ENCODE measurements around the gene ZBED4.

ZBED4 gene

DNA sequence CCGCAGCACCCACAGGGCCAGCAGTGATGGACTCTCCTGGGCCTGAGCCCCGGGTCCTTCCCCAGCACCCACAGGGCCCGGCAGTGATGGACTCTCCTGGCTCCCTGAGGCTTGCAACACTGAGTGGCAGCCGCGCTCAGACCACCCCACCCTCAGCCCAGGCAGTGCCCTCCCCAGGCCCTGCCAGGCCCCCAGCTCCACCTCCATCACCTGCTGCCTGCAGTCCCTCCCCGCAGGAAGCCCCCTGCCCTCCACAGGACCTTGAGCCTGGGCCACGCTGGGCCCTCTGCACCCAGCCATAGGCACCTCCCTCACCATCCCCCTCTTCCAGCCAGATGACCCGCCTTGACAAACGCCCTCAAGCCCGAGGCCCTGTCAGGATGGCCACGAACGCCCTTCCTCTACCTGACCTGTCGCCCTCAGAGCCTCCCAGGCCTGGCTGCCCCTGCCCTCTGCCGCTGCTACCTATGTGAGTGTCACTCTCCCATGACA is 53.2 kb downstream of the ZBED4 start:
- DNase-seq: no peak

DNA sequence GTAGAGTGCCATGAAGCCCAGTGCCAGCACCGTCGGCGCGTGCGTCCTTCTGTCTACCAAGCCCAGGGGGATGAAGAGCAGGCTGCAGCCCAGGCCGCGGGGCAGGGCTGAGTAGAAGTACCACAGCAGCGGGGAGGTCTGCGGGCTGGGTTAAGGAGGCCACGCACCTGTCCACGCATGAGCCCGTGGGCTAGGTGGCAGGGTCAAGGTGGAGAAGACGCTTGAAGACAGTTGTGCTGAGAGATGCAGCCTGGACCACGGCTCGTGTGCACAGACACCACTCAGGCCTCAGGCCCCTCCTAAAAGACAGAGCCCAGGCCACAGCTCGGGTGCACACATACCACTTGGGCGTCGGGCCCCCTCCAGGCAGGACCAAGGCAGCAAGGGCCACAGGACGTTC is 54.2 kb downstream of the ZBED4 start:
- DNase-seq: no peak

DNA sequence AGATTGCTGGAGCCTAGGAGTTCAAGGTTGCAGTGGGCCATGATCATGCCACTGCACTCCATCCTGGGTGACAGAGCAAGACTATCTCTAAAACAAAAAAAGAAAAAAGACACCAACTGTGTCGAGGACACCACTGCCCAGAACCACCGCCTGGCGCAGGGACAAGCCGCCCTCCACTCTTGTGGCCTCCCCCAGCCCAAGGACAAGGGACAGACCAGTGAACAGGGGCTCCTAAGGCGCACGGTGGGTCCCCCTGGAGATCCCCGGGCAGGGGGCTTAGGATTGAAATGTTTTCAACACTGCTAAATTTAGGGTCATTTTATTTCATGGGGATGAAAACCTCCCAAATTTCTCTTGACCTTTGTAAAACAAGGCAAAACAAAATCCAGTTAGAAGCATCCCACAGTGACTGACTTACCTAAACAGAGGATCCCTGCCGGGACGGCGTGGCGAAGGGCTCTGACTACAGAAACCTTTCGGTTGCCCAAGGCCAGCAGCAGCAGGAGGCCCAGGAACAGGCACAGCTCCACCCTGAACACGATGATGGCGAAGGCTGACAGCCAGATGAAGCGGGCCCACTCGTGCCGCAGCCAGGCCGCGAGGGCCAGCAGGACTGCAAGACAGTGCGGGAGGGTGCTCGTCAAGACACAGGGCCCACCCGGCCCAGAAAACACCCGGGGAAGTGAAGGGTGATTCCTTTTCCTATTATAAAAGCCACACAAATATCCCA is 56.0 kb downstream of the ZBED4 start:
- no peak for DNase-seq

DNA sequence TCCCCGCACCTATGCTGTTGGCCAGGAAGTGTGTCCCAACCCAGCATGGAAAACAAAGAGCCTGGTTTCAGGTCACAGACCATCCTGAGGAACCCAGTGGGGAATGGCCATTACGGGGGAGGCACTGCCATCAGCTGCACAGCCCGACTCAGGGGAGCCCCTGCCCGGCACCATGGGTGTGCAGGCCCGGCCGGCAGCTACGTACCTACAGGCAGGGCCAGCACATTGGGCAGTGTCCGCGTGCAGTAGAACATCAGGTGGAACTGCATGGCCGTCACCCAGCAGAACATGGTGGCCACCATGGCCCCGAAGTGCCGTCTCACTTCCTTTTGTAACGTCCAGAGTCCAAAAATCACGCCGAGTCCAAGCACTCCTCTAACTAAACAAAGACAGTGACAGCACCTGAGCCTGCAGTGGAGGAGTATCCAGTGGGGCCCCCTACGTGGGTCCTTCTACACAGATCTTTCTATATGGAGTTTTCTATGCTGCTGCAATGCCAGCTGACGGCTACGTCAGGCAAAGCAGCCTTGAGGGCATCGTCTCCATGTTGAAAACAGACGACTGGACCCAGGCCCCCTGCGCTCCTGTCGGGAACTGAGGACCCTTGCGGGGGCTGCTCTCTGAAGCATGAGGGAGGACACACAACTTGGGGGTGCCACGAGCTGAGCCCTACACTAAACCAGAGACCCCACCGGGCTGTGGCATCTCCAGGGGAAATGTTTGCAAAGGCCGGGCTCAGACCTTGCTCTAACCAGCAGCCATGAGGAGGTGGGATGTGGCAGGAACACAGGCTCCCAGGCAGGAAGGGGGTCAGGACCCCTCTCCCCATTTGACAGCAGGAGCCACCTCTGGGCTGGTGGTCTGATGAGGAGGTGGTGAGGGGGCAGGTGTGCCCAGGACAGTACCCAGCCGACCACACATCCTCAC is 56.8 kb downstream of the ZBED4 start:
- no peak for DNase-seq

DNA sequence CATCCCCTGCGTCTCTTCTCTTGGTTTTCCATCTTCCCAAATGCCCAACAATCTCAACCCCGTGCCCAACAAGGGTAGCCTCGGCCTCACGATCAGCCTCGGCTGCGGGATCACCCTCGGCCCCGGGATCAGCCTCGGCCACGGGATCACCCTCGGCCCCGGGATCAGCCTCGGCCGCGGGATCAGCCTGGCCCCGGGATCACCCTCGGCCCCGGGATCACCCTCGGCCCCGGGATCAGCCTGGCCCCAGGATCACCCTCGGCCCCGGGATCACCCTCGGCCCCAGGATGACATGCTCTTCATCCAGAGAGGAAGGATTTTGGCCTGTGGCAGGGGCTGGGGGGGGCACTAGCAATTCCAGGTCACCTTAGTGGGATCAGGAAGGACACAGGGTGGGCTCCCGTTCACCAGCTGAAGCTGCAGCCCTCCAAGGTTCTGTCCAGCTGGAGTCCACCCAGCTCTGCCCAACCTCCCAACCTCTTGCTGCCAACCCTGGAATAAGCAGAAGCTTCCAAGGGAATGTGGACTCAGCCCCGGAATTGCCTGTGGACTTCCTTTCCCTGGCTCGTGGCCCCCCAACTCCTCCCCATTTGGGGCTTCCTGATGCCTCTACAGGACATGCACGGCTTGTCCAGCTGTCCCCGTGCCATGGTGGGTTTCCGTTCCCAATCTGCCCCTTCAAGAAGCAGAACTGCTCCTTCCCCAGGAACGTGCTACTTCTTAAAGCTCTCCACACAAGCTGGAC is 58.4 kb downstream of the ZBED4 start:
- no peak for DNase-seq

DNA sequence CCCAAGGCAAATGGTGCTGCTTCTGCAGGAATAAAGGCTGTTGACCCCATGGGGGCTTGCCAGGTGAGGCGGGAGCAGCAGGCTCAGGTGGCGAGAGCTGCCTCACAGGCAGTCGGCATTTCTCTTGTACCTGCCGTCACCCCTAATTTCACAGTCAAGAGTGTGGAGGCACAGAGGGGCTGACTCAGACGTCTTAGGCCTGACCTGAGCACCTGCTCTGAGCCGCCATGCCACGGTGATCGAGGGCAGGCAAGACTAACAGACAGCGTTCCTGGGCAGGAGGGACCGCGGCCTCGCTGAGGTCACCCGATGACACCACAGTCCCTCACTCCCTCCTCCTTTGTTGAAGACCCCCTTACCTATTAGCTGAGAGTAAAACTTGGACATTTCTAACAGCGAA is 59.4 kb downstream of the ZBED4 start:
- no peak for DNase-seq

DNA sequence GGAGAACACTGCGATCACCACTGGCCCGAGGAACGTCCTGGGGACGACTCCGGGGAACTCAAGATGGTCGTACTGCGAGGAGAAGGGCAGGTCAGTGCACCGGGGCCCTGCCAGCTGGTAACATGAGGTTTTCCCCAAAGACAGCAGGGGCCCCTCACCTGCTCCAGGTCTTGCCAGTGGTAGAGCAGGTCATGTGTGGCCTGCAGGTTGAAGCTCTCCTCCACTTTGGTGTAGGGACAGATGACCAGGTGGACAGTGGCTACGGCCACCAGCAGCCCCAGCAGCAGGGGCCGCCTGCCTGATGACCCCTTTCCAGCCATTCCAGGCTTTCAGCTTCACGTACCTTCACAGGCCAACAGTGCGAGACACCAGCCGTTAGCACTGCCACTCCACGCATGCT is 59.8 kb downstream of the ZBED4 start:
- DNase-seq: no peak

DNA sequence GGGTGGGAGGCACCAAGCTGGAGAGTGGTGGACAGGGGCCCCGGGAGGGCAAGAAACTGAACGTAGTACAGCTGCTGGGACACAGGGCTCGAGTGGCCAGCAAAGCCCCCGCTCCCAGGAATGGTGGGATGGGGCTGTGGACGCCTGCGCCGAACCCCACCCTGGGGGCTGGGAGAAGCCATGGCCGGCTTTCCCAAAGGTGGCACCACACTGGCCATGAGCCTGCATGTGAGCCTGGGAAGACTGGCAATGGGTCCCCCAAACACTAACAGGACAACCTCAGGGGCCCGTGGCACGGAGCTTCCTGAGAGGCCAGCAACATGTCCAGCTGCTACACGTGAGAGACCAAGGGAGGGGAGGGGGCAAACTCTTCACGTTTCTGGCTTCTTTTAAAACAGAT is 60.6 kb downstream of the ZBED4 start:
- no peak for DNase-seq

DNA sequence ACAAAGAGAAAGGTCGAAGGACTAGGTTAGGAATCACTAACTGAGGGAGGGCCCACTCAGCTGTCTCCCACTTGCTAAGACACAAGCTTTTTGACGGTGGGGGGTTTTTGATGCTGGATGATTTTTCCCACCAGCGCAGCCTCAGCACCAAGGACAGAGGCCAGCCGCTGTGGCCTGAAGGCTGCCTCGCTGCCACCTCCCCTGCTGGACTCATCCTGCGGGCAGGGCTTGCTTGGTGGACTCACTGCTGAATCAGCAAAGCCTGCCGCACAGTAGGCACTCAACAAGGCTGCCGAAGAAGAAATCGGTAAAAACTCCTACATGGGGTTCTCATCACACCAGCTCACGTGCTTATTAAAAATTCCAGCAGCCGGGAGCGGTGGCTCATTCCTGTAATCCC is 62.0 kb downstream of the ZBED4 start:
- DNase-seq: no peak

DNA sequence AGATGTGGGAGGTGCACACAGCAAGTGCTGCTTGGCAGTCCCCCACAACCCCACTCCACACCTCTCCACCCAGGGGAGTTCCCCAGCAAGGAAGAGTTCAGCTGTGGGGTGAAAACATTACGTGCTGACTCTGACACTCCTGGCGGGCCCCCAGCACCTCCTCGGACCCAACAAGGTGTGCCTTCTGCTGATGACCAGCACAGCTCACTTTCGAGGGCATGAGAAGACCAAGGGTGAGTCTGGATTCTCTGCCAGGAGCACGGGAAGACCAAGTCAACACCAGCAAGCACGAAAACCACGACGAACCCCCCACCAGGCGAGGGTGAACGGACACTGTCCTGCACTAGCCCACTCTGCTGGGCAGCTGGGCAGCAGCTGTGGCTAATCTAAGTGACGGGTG is 63.2 kb downstream of the ZBED4 start:
- DNase-seq: no peak

DNA sequence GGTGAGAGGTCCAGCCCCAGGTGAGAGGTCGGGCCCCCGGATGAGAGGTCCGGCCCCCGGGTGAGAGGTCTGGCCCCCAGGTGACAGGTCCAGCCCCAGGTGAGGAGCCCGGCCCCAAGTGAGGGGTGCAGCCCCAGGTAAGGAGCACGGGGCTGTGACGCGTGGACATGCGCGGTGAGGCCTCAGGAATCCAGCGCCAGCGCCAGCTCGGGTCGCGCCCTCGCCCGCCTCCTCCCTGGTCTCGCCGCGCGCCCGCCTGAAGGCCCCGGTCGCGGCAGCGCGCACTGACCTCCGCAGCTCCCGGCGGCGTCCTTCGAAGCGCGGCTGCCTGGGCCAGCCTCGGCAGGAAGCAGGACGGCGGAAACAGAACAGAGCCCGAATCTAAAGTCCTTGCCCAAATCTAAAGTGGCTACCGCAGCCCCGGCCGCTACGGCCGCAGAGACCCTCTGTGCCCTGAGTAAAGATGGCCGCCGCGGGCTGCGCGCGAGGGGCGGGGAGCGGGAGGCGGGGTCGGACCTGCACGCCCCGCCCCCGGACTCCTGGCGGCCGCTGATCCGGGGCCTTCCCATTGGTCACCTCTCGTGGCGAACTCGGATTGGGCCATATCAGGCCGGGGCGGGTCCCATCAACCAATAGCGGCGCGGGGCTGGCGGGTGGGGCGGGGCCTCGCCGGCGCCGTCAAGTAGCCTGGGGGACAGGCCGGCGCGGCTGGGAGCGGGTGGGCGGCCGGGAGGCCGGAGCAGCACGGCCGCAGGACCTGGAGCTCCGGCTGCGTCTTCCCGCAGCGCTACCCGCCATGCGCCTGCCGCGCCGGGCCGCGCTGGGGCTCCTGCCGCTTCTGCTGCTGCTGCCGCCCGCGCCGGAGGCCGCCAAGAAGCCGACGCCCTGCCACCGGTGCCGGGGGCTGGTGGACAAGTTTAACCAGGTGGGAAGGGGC is 64.6 kb downstream of the ZBED4 start, which contains the start of the genes ALG12 and CRELD2:
Gene ALG12 (minus strand): TSS at position 465 of the 937 bp plus-strand sequence. CDS start 4,673 bp downstream, outside the sequence.
Gene CRELD2 (plus strand): TSS at position 661 of the 937 bp plus-strand sequence. CDS start 136 bp downstream, at position 797.
- peak; percentile 96 to 99 for DNase-seq

DNA sequence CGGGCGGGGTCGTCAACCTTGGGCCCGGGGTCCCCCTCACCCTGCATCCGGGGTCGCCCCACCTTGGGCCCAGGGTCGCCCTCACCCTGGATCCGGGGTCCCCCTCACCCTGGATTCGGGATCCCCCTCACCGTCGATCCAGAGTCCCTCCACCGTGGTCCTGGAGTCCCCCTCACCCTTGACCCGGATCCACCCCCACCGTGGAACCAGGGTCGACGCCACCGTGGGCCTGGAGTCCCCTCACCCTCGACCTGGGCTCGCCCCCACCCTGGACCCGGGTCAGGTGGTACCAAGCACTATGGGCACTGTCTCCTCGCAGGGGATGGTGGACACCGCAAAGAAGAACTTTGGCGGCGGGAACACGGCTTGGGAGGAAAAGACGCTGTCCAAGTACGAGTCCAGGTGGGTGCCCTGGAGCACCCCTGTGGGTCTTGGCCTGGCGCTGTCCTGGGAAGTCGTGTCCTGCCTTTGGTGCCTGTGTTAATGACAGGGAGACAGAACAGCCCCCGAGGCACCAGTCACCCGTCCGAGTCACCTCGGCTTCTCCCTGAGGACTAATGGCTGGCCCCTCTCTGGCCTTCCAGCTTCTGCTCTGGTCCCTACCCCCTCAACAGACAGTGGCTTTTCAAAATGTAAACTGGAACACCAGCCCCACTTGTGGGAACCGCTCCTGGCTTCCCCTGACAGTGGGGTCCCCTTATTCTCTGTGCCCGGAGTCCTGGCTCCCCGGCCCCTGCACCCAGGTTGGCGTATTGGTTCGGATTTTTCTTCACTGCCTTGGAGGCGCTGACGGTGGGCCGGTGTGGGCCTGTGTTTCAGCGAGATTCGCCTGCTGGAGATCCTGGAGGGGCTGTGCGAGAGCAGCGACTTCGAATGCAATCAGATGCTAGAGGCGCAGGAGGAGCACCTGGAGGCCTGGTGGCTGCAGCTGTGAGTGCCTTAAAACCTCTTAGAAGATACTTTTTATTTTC is 65.6 kb downstream of the ZBED4 start:
- DNase-seq: no peak

DNA sequence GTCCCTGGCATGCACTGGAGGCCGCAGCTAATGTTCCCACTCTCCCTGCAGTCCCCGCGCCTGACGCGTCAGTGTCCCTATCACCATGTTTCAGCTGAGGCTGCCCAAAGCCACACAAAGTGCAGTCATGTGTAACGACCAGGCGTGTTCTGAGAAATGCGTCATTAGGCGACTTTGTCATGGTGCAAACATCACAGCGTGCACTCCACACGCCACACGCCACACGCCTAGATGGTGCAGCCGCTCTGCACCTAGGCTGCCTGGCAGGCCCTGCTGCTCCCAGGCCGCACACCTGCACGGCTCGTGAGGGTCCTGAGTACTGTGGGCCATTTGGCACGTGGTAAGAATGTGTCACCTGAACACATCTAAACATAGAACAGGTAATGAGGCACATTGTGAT is 67.2 kb downstream of the ZBED4 start:
- DNase-seq: no peak

DNA sequence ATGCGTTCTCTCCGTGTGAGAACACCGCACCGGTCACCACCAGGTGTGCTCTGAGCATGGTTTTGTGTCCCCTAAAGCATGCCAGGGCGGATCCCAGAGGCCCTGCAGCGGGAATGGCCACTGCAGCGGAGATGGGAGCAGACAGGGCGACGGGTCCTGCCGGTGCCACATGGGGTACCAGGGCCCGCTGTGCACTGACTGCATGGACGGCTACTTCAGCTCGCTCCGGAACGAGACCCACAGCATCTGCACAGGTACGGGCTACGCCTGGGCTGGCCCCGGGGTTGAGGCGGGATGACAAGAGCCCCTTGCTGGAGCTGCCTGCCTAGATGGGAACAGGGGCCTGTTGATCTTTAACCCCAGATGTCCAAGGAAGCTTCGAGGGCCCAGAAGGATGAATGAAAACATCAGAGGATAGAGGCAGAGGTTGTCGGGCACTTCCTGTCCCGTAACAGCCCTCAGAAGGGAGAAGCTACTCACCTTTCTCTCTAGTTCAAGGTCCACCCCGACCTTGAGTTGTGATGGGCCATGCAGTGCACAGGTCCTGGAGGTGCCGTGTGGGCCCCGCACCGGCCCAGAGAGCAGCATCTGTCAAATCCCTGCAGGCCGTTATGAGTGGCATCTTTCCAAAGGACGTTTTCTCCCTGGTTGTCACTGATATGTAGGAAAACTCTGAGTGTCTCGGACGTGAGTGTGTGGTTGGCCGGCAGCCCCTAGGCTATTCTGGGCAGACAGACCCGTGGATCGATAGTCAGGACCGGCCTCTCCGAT is 68.0 kb downstream of the ZBED4 start:
- no peak for DNase-seq

DNA sequence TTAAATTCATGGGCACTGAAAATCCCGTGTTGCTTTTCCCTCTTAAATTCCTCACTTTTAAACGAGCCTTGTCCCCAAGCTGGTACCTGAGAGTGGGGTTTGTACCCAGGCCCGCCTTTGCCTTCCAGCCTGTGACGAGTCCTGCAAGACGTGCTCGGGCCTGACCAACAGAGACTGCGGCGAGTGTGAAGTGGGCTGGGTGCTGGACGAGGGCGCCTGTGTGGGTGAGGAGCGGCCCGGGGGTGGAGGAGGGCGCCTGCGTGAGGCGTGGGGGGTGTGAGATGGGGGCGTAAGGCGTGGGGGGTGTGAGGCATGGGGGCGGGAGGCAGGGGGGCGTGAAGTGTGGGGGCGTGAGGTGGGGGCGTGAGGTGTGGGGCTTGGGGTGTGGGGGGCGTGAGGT is 68.8 kb downstream of the ZBED4 start:
- no peak for DNase-seq

DNA sequence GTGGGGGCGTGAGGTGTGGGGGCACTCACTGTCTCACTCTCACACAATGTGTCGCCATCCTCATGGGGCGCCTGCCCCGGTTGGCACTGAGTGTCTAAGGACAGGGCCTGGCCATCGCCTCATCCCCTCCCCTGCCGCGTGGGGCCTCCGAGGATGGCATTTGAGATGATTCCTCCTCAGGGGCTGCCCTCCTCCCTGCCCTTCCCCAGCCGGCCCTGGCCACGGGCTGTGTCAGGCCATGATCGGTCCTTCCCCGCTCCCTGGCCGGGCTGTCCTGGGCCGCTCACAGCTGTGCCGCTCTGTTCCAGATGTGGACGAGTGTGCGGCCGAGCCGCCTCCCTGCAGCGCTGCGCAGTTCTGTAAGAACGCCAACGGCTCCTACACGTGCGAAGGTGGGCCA is 69.3 kb downstream of the ZBED4 start:
- no peak for DNase-seq

DNA sequence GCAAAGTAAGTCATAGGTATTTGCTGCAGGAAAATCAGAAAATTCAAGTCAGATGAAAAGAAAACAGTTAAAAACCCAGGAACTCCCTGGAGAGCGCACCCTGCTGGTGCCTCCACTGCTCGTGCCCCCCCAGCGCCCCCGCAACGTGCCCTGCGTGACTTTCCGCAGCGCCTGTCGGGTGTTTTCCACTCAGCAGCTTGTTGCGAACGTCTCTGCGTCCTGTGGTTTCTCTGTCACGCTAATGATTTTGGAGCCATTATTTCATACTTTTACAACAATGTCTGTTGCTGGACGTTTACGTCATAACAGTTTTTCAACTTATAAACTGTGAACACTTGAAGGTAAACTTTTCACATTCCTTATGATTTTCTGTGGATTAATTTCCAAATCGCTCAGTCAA is 69.8 kb downstream of the ZBED4 start:
- DNase-seq: no peak

DNA sequence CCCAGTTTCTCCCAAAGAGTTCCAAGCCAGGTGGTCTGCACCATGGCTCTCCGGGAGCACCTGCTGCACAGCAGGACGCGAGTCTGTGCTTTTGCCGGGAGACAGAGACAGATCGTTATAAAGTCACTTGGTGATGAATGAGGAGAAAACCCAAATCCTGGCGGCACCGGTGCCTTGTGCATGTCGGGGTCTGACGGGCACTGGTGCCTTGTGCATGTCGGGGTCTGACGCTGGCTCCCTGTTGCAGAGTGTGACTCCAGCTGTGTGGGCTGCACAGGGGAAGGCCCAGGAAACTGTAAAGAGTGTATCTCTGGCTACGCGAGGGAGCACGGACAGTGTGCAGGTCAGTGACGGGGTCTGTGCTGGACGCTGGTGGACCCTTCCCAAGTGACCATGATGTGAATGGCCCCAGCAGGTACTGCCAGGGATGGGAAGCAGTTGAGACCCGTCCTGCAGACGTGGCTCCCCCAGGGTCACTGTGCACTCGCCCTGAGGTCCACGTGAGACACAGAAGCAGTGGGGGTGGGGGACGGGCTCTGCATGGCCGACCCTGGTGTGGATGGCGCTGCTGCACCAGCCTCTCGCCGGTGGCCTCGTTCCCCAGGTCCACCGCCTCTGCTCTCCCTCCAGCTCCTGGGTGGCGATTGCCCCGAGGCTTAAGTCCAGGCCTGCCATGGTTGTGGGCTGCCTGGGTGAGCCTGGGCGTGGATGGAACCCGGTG is 70.6 kb downstream of the ZBED4 start:
- no peak for DNase-seq

DNA sequence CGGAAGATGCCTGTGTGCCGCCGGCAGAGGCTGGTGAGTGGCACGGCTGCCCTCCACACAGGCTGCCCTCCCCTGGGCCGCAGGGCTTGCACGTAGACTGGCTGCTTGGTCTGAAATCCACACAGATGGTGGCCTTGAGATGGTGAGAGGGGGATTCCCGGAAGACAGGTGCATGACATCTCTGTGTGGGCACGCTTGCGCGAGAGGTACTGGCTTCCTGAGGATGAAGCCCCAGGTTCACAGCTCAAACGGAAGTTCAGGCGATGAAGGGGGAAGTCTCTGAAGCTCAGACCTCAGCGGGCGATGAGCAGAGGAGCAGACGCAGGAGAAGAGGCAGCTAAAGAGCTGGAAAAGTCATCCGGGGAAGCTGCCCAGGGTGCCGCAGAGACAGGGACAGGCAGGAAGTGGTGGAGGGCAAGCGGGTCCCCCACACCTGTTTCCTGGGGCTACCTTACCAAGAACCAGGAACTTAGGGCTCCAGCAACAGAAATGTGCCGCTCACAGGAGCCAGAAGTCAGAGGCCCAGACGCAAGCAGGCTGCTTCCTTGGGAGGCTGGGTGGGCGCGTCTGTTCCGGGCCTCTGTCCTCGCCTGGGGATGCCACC is 72.0 kb downstream of the ZBED4 start:
- no peak for DNase-seq

Measured in SHP77 (cell line).